Measurements from ENCODE around the gene GCSAM. TPM values are rescaled to one million over a fixed set of nuclear protein-coding genes. Genes with fewer than 3 reads are reported as not detected.

The GCSAM gene
- total RNA-seq (2014; rRNA removed; shearing (Covaris generic); ENCODE audit: low replicate concordance): not detected in 2 replicates

- DNase-seq (ENCODE audit: low read depth): no peak
- in situ Hi-C loops (cut with HindIII; ENCODE audit: low pct_unique_long_range_greater_than_20kb, low sequenced_read_pairs): no loop called here
Observed at GRCh38 chr3:112132975-112133448, at the start of gene GCSAM. Gene GCSAM (minus strand): TSS chr3:112133248. CDS start chr3:112133120, 128 bp downstream.

GRCh38 chr3:112175646-112176045 lies 42.6 kb upstream of the GCSAM start:
- in situ Hi-C loops (cut with HindIII; ENCODE audit: low pct_unique_long_range_greater_than_20kb, low sequenced_read_pairs): no loop called here
- no peak for DNase-seq (ENCODE audit: low read depth)

- DNase-seq (ENCODE audit: low read depth): no peak
- in situ Hi-C loops (cut with HindIII; ENCODE audit: low pct_unique_long_range_greater_than_20kb, low sequenced_read_pairs): no loop called here
Observed at GRCh38 chr3:112175037-112175436, 42.0 kb upstream of the GCSAM start.

- no peak for DNase-seq (ENCODE audit: low read depth)
- in situ Hi-C loops (cut with HindIII; ENCODE audit: low pct_unique_long_range_greater_than_20kb, low sequenced_read_pairs): no loop called here
Observed at GRCh38 chr3:112171144-112171543, 38.1 kb upstream of the GCSAM start.

- no peak for DNase-seq (ENCODE audit: low read depth)
- in situ Hi-C loops (cut with HindIII; ENCODE audit: low pct_unique_long_range_greater_than_20kb, low sequenced_read_pairs): no loop called here
Observed at GRCh38 chr3:112170046-112170445, 37.0 kb upstream of the GCSAM start.

GRCh38 chr3:112167758-112168157 lies 34.7 kb upstream of the GCSAM start:
- no peak for DNase-seq (ENCODE audit: low read depth)
- in situ Hi-C loops (cut with HindIII; ENCODE audit: low pct_unique_long_range_greater_than_20kb, low sequenced_read_pairs): no loop called here

GRCh38 chr3:112149136-112149535 lies 16.1 kb upstream of the GCSAM start:
- DNase-seq (ENCODE audit: low read depth): no peak
- in situ Hi-C loops (cut with HindIII; ENCODE audit: low pct_unique_long_range_greater_than_20kb, low sequenced_read_pairs): no loop called here

GRCh38 chr3:112143689-112144088 lies 10.6 kb upstream of the GCSAM start:
- DNase-seq (ENCODE audit: low read depth): no peak
- in situ Hi-C loops (cut with HindIII; ENCODE audit: low pct_unique_long_range_greater_than_20kb, low sequenced_read_pairs): no loop called here

- no peak for DNase-seq (ENCODE audit: low read depth)
- in situ Hi-C loops (cut with HindIII; ENCODE audit: low pct_unique_long_range_greater_than_20kb, low sequenced_read_pairs): no loop called here
Observed at GRCh38 chr3:112143251-112143650, 10.2 kb upstream of the GCSAM start.

- DNase-seq (ENCODE audit: low read depth): no peak
- in situ Hi-C loops (cut with HindIII; ENCODE audit: low pct_unique_long_range_greater_than_20kb, low sequenced_read_pairs): no loop called here
Observed at GRCh38 chr3:112141293-112141692, 8.2 kb upstream of the GCSAM start.

- no peak for DNase-seq (ENCODE audit: low read depth)
- in situ Hi-C loops (cut with HindIII; ENCODE audit: low pct_unique_long_range_greater_than_20kb, low sequenced_read_pairs): no loop called here
Observed at GRCh38 chr3:112140584-112140983, 7.5 kb upstream of the GCSAM start.

- in situ Hi-C loops (cut with HindIII; ENCODE audit: low pct_unique_long_range_greater_than_20kb, low sequenced_read_pairs): no loop called here
- no peak for DNase-seq (ENCODE audit: low read depth)
Observed at GRCh38 chr3:112138219-112138969, 5.3 kb upstream of the GCSAM start.

GRCh38 chr3:112137781-112138180 lies 4.7 kb upstream of the GCSAM start:
- in situ Hi-C loops (cut with HindIII; ENCODE audit: low pct_unique_long_range_greater_than_20kb, low sequenced_read_pairs): no loop called here
- DNase-seq (ENCODE audit: low read depth): no peak

GRCh38 chr3:112136959-112137693 lies 4.1 kb upstream of the GCSAM start:
- in situ Hi-C loops (cut with HindIII; ENCODE audit: low pct_unique_long_range_greater_than_20kb, low sequenced_read_pairs): no loop called here
- DNase-seq (ENCODE audit: low read depth): peak; percentile 24

- in situ Hi-C loops (cut with HindIII; ENCODE audit: low pct_unique_long_range_greater_than_20kb, low sequenced_read_pairs): no loop called here
- no peak for DNase-seq (ENCODE audit: low read depth)
Observed at GRCh38 chr3:112136046-112136445, 3.0 kb upstream of the GCSAM start.

- DNase-seq (ENCODE audit: low read depth): peak; percentile 13
- in situ Hi-C loops (cut with HindIII; ENCODE audit: low pct_unique_long_range_greater_than_20kb, low sequenced_read_pairs): no loop called here
Observed at GRCh38 chr3:112134335-112135124, 1.5 kb upstream of the GCSAM start.

- in situ Hi-C loops (cut with HindIII; ENCODE audit: low pct_unique_long_range_greater_than_20kb, low sequenced_read_pairs): no loop called here
- DNase-seq (ENCODE audit: low read depth): no peak
Observed at GRCh38 chr3:112133626-112134334, 732 bp upstream of the GCSAM start.

GRCh38 chr3:112132554-112132953 lies 494 bp downstream of the GCSAM start:
- in situ Hi-C loops (cut with HindIII; ENCODE audit: low pct_unique_long_range_greater_than_20kb, low sequenced_read_pairs): no loop called here
- no peak for DNase-seq (ENCODE audit: low read depth)
